ENCODE results near the gene TMPRSS6.

Gene TMPRSS6

DNA sequence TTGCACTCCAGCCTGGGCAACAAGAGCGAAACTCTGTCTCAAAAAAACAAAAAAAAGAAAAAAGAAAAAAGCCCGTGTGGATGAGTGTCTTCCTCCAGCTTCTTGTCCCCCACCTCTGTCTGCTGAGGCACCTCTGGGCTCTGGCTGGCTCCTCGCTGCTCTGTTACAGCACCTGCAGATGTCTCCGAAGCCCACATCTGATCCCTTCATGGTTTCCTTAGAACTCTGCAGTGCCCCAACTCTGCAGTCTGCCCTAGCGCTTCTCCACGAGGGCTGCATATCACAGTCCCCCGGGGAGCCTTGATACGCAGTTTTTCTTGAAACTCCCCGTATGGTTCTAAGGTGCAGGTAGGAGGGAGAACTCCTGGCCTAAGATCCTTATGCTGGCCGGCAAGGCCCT lies 42.1 kb downstream of the TMPRSS6 start:
- DNase-seq (ENCODE audit: insufficient read length, low spot score) (no peak), FAIRE-seq (no peak)
- TF ChIP-seq SPI1 (IDR thresholded peaks at IDR 0.05; ENCODE audit: low read depth, low read length) = no peak
- no peak for TF ChIP-seq PAX5 (IDR thresholded peaks at IDR 0.05; ENCODE audit: insufficient read depth, low read length, severe bottlenecking)
- TF ChIP-seq POU2F2 (IDR thresholded peaks at IDR 0.05; ENCODE audit: low read depth, low read length) = no peak
- TF ChIP-seq POLR2A (IDR thresholded peaks at IDR 0.05; ENCODE audit: low read depth, low read length) = no peak
- no peak for TF ChIP-seq POLR2AphosphoS5 (IDR thresholded peaks at IDR 0.05; ENCODE audit: low read depth, low read length)
- no peak for TF ChIP-seq TAF1 (IDR thresholded peaks at IDR 0.05; ENCODE audit: low read depth, low read length)

DNA sequence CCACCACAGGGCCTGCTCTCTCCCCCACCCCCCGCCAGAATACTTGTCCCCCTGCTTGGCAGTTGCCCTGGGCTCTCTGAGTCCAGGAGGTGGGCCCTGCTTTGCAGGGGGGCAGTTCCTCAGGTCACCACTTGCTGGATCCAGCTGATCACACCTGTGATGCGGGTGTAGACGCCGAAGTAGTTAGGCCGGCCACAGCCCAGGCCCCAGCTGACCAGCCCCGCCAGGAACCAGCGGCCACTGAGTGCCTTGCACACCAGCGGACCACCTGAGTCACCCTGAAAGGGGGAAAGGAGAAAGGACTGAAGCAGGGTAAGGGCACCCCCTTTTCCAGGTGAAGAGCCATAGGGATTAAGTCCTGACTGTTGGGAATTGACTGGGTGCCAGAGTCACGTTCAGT lies 43.6 kb downstream of the TMPRSS6 start:
- FAIRE-seq (no peak), DNase-seq (ENCODE audit: insufficient read length, low spot score) (no peak)
- TF ChIP-seq POLR2AphosphoS5 (IDR thresholded peaks at IDR 0.05; ENCODE audit: low read depth, low read length) (no peak), TAF1 (IDR thresholded peaks at IDR 0.05; ENCODE audit: low read depth, low read length) (no peak), SPI1 (IDR thresholded peaks at IDR 0.05; ENCODE audit: low read depth, low read length) (no peak), POLR2A (IDR thresholded peaks at IDR 0.05; ENCODE audit: low read depth, low read length) (no peak), POU2F2 (IDR thresholded peaks at IDR 0.05; ENCODE audit: low read depth, low read length) (no peak), PAX5 (IDR thresholded peaks at IDR 0.05; ENCODE audit: insufficient read depth, low read length, severe bottlenecking) (no peak)

DNA sequence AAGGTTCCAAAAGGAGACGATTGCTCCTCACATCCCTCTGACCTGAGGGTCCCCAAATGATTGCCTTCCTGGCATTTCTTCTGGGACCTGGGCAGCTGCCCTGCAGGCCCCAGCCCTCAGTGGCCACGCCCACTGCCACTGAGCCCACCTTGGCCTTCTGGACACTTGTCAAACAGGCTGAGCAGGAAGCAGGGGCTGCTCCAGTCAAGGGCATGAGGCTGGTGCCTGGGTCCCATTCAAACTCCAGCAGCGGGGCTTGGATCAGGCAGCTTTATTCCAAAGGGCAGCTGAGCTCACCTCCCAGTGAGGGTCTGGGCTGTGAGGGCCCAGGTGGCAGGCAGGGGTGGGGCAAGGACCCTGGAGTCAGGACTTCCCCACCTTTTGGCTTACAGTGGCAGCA lies 44.3 kb downstream of the TMPRSS6 start:
- TF ChIP-seq TAF1 (IDR thresholded peaks at IDR 0.05; ENCODE audit: low read depth, low read length) (no peak), SPI1 (IDR thresholded peaks at IDR 0.05; ENCODE audit: low read depth, low read length) (no peak), POLR2AphosphoS5 (IDR thresholded peaks at IDR 0.05; ENCODE audit: low read depth, low read length) (no peak), POU2F2 (IDR thresholded peaks at IDR 0.05; ENCODE audit: low read depth, low read length) (no peak), PAX5 (IDR thresholded peaks at IDR 0.05; ENCODE audit: insufficient read depth, low read length, severe bottlenecking) (no peak), POLR2A (IDR thresholded peaks at IDR 0.05; ENCODE audit: low read depth, low read length) (no peak)
- DNase-seq (ENCODE audit: insufficient read length, low spot score) (no peak), FAIRE-seq (no peak)

GRCh38 chr22:37064553-37064952 lies 45.0 kb downstream of the TMPRSS6 start:
- FAIRE-seq = no peak
- no peak for DNase-seq (ENCODE audit: insufficient read length, low spot score)
- TF ChIP-seq POLR2A (IDR thresholded peaks at IDR 0.05; ENCODE audit: low read depth, low read length) (no peak), POU2F2 (IDR thresholded peaks at IDR 0.05; ENCODE audit: low read depth, low read length) (no peak), SPI1 (IDR thresholded peaks at IDR 0.05; ENCODE audit: low read depth, low read length) (no peak), PAX5 (IDR thresholded peaks at IDR 0.05; ENCODE audit: insufficient read depth, low read length, severe bottlenecking) (no peak), POLR2AphosphoS5 (IDR thresholded peaks at IDR 0.05; ENCODE audit: low read depth, low read length) (no peak), TAF1 (IDR thresholded peaks at IDR 0.05; ENCODE audit: low read depth, low read length) (no peak)

- DNase-seq (ENCODE audit: insufficient read length, low spot score) (no peak), FAIRE-seq (no peak)
- TF ChIP-seq PAX5 (IDR thresholded peaks at IDR 0.05; ENCODE audit: insufficient read depth, low read length, severe bottlenecking) = no peak
- TF ChIP-seq SPI1 (IDR thresholded peaks at IDR 0.05; ENCODE audit: low read depth, low read length) = no peak
- no peak for TF ChIP-seq POLR2AphosphoS5 (IDR thresholded peaks at IDR 0.05; ENCODE audit: low read depth, low read length)
- no peak for TF ChIP-seq POU2F2 (IDR thresholded peaks at IDR 0.05; ENCODE audit: low read depth, low read length)
- TF ChIP-seq POLR2A (IDR thresholded peaks at IDR 0.05; ENCODE audit: low read depth, low read length) = no peak
- no peak for TF ChIP-seq TAF1 (IDR thresholded peaks at IDR 0.05; ENCODE audit: low read depth, low read length)
Measured at GRCh38 chr22:37063431-37064420, 45.8 kb downstream of the TMPRSS6 start.

- FAIRE-seq (no peak), DNase-seq (ENCODE audit: insufficient read length, low spot score) (no peak)
- no peak for TF ChIP-seq SPI1 (IDR thresholded peaks at IDR 0.05; ENCODE audit: low read depth, low read length)
- no peak for TF ChIP-seq PAX5 (IDR thresholded peaks at IDR 0.05; ENCODE audit: insufficient read depth, low read length, severe bottlenecking)
- TF ChIP-seq TAF1 (IDR thresholded peaks at IDR 0.05; ENCODE audit: low read depth, low read length) = no peak
- no peak for TF ChIP-seq POLR2AphosphoS5 (IDR thresholded peaks at IDR 0.05; ENCODE audit: low read depth, low read length)
- no peak for TF ChIP-seq POU2F2 (IDR thresholded peaks at IDR 0.05; ENCODE audit: low read depth, low read length)
Measured at GRCh38 chr22:37062702-37063381, 46.7 kb downstream of the TMPRSS6 start.

DNA sequence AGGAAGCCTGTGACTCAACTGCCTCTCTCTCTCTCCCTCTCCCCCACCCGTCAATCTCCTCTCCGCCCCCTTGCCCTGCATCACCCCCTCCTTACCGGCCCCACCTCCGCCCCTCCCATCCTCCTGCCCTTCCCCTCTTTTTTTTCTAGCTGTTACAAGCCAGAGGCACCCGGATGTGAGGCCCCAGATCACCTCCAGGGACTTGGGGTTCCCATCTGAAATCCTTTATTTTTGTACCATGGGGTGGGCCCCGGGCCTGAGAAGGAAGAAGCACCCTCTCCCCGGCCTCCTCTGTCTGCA lies 47.2 kb downstream of the TMPRSS6 start:
- DNase-seq (ENCODE audit: insufficient read length, low spot score) (no peak), FAIRE-seq (no peak)
- TF ChIP-seq POLR2AphosphoS5 (IDR thresholded peaks at IDR 0.05; ENCODE audit: low read depth, low read length) (no peak), POLR2A (IDR thresholded peaks at IDR 0.05; ENCODE audit: low read depth, low read length) (no peak), TAF1 (IDR thresholded peaks at IDR 0.05; ENCODE audit: low read depth, low read length) (no peak), POU2F2 (IDR thresholded peaks at IDR 0.05; ENCODE audit: low read depth, low read length) (no peak), SPI1 (IDR thresholded peaks at IDR 0.05; ENCODE audit: low read depth, low read length) (no peak), PAX5 (IDR thresholded peaks at IDR 0.05; ENCODE audit: insufficient read depth, low read length, severe bottlenecking) (no peak)

DNA sequence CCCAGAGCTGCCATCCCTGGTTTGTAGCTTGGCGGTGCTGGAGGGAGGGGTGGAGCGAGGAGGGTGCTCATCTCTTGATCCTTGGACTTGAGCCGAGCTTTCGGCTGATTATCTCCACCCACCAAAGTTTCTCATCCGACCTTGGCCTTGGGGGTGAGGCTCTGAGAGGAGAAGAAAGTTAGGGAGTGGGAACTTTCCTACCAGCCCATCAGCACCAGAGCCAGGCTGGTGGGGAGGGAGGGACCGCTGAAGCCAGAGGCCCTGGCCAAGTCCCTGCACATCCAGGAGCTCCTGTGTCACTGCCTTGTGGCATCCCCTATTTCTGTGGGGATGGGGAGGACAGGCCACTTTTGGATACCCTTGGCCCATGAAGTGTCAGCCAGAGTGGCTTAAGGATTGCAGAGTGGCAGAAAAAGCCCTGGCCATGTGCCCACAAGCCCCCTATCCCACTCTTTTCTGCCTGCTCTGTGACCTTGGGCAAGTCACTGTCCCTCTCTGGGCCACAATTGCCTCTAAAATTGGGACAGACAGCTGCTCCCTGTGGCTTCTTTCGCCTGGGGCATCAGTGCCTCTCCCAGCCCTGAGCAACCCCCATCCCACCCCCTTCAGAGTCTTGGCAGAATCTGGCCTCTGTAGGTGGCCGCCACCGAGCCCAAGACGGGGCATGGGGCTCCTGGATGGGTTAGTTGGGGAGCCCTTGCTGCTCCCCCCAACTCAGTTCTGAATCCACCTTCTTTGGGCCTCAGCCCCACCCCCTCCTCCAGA lies 47.7 kb downstream of the TMPRSS6 start:
- TF ChIP-seq SPI1 (IDR thresholded peaks at IDR 0.05; ENCODE audit: low read depth, low read length) (no peak), POLR2AphosphoS5 (IDR thresholded peaks at IDR 0.05; ENCODE audit: low read depth, low read length) (no peak), PAX5 (IDR thresholded peaks at IDR 0.05; ENCODE audit: insufficient read depth, low read length, severe bottlenecking) (no peak), TAF1 (IDR thresholded peaks at IDR 0.05; ENCODE audit: low read depth, low read length) (no peak), POLR2A (IDR thresholded peaks at IDR 0.05; ENCODE audit: low read depth, low read length) (no peak), POU2F2 (IDR thresholded peaks at IDR 0.05; ENCODE audit: low read depth, low read length) (no peak)
- FAIRE-seq (no peak), DNase-seq (ENCODE audit: insufficient read length, low spot score) (no peak)
